Measurements from ENCODE around the gene EIF4ENIF1. TPM values are rescaled to one million over a fixed set of nuclear protein-coding genes. Genes with fewer than 3 reads are reported as not detected.
"Not testable (repeated sequence)": the region's sequence is repeated elsewhere in the genome, so short reads cannot be mapped to it uniquely, and the experiment has no call there.

EIF4ENIF1 gene
- total RNA-seq, 4 donors from 2014 or later, result 10.1 to 19.6 (median 15.1) TPM

- no peaks in the 10 kb centered on the region for H3K9me3 ChIP-seq
- H3K4me3 ChIP-seq, result no peak overlapping the region
- peaks cover 12 to 17% of the 10 kb centered on the region in 2 donors for H3K4me1 ChIP-seq
- ATAC-seq (peak; percentile 97 to 98), DNase-seq (peak; percentile 4 to 37)
- peak overlapping the region in 2 of 4 donors; percentile 1 to 12 for H3K27ac ChIP-seq
- in situ Hi-C loops (cut with MboI; ENCODE audit: low sequenced_read_pairs in 4 of 4) (no loop called here), intact Hi-C loops (cut with DNase I; ENCODE audit: low total_unique reads) (no loop called here)
- H3K36me3 ChIP-seq, result peaks cover 0 to 96% of the 10 kb centered on the region in 2 donors
- H3K27me3 ChIP-seq, result no peaks in the 10 kb centered on the region
- no peak for TF ChIP-seq POLR2A (IDR thresholded peaks at IDR 0.05)
- no peak for TF ChIP-seq CTCF (IDR thresholded peaks at IDR 0.05 in 4 of 5, conservative IDR thresholded peaks at IDR 0.05 in 1 of 5)
Observed at GRCh38 chr22:31436132-31436531, 53.5 kb downstream of the EIF4ENIF1 start.

GRCh38 chr22:31431950-31432349, 57.7 kb downstream of the EIF4ENIF1 start:
- no peak for TF ChIP-seq POLR2A (IDR thresholded peaks at IDR 0.05)
- TF ChIP-seq CTCF (IDR thresholded peaks at IDR 0.05 in 4 of 5, conservative IDR thresholded peaks at IDR 0.05 in 1 of 5), result no peak
- DNase-seq, result no peak
- no peak overlapping the region for H3K27ac ChIP-seq
- intact Hi-C loops (cut with DNase I; ENCODE audit: low total_unique reads), result no loop called here
- peaks cover 0 to 94% of the 10 kb centered on the region in 2 donors for H3K36me3 ChIP-seq
- no peak overlapping the region for H3K4me3 ChIP-seq
- peaks cover 12 to 16% of the 10 kb centered on the region in 2 donors for H3K4me1 ChIP-seq
- in situ Hi-C loops (cut with MboI; ENCODE audit: low sequenced_read_pairs in 4 of 4), result no loop called here
- no peaks in the 10 kb centered on the region for H3K9me3 ChIP-seq
- H3K27me3 ChIP-seq, result no peaks in the 10 kb centered on the region
- ATAC-seq, result no peak

- no peak for TF ChIP-seq CTCF (IDR thresholded peaks at IDR 0.05 in 4 of 5, conservative IDR thresholded peaks at IDR 0.05 in 1 of 5)
- TF ChIP-seq POLR2A (IDR thresholded peaks at IDR 0.05), result no peak
- H3K9me3 ChIP-seq, result no peaks in the 10 kb centered on the region
- no peak overlapping the region for H3K27ac ChIP-seq
- DNase-seq (no peak), ATAC-seq (no peak)
- in situ Hi-C loops (cut with MboI; ENCODE audit: low sequenced_read_pairs in 4 of 4), result no loop called here
- H3K4me1 ChIP-seq, result no peaks in the 10 kb centered on the region
- intact Hi-C loops (cut with DNase I; ENCODE audit: low total_unique reads), result no loop called here
- peaks cover 0 to 100% of the 10 kb centered on the region in 2 donors for H3K36me3 ChIP-seq
- no peaks in the 10 kb centered on the region for H3K27me3 ChIP-seq
- H3K4me3 ChIP-seq, result no peak overlapping the region
Observed at GRCh38 chr22:31425331-31426050, 64.2 kb downstream of the EIF4ENIF1 start.

- H3K27ac ChIP-seq; in situ Hi-C loops (cut with MboI; ENCODE audit: low sequenced_read_pairs in 4 of 4); ATAC-seq; intact Hi-C loops (cut with DNase I; ENCODE audit: low total_unique reads); H3K27me3 ChIP-seq; H3K4me3 ChIP-seq; DNase-seq; H3K9me3 ChIP-seq: not testable (repeated sequence)
- peaks cover 23 to 25% of the 10 kb centered on the region in 2 donors for H3K4me1 ChIP-seq
- peaks cover 0 to 50% of the 10 kb centered on the region in 2 donors for H3K36me3 ChIP-seq
Observed at GRCh38 chr22:31402350-31402749, 87.3 kb downstream of the EIF4ENIF1 start.

- ATAC-seq (peak in 1 of 2 donors; percentile 42), DNase-seq (no peak)
- no peaks in the 10 kb centered on the region for H3K27me3 ChIP-seq
- peaks cover 15 to 18% of the 10 kb centered on the region in 2 donors for H3K4me1 ChIP-seq
- peak overlapping the region; percentile 70 to 90 (median 80) for H3K4me3 ChIP-seq
- intact Hi-C loops (cut with DNase I; ENCODE audit: low total_unique reads), result no loop called here
- in situ Hi-C loops (cut with MboI; ENCODE audit: low sequenced_read_pairs in 4 of 4), result no loop called here
- TF ChIP-seq POLR2A (IDR thresholded peaks at IDR 0.05), result no peak
- no peaks in the 10 kb centered on the region for H3K9me3 ChIP-seq
- H3K36me3 ChIP-seq, result peaks cover 0 to 29% of the 10 kb centered on the region in 2 donors
- H3K27ac ChIP-seq, result peak overlapping the region; percentile 87 to 93 (median 91)
Observed at GRCh38 chr22:31400023-31400397, 89.6 kb downstream of the EIF4ENIF1 start.

Measured in gastrocnemius medialis (tissue), 4 donors.